Esophagus squamous epithelium (tissue), 4 donors: ENCODE results near the gene CAMSAP3.

Source experiments
- POLR2A ChIP-seq, 4 donors: fragments of 450-650 bp; IDR thresholded peaks; one replicate each; pipeline ENCODE4 v1.6.1; 2017; ENCODE audit warnings: antibody characterized with exemption in 4 of 4, mild to moderate bottlenecking in 4 of 4, moderate library complexity in 3 of 4
- TF ChIP-seq, protein P1 (sequence below), 6 experiments: fragments of 450-650 bp in 4 of 6; fragments of 200-600 bp in 2 of 6; sonication (generic) in 2 of 6; IDR thresholded peaks; one replicate each; pipeline ENCODE4 v1.5.1; 2016 to 2019; ENCODE audit warnings: antibody characterized with exemption in 6 of 6, mild to moderate bottlenecking in 4 of 6, moderate library complexity in 4 of 6

DNA sequence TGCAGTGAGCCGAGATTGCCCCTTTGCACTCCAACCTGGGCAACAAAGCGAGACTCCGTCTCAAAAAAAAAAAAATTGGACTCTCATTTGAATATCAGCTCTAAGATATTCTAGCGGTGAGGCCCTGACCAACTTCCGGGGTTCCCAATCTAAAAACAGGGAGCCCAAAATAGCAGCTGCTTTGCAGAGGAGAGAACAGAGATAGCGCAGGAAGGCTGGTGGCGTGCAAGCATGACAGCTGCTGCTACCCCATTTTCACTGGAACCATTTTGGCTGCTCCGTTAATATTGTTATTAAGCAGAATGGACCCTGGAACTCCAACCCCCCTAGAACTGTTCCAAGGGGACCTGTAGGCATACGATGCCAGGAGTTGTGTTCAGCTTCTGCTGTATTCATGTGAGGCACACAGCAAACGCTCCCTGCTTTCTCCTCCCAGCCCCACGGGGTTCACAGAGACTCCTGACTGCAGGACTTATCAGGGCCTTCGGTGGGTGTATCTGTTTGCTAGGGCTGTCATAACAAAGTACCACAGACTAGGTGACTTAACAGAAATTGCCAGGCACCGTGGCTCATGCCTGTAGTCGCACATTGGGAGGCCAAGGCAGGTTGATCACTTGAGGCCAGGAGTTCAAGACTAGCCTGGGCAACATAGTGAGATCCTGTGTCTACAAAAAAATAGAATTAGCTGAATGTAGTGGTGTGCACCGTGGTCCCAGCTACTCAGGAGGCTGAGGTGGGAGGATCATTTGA is 52.8 kb downstream of the CAMSAP3 start:
- TF ChIP-seq POLR2A (IDR thresholded peaks at IDR 0.05), result no peak
- TF ChIP-seq, protein P1, sequence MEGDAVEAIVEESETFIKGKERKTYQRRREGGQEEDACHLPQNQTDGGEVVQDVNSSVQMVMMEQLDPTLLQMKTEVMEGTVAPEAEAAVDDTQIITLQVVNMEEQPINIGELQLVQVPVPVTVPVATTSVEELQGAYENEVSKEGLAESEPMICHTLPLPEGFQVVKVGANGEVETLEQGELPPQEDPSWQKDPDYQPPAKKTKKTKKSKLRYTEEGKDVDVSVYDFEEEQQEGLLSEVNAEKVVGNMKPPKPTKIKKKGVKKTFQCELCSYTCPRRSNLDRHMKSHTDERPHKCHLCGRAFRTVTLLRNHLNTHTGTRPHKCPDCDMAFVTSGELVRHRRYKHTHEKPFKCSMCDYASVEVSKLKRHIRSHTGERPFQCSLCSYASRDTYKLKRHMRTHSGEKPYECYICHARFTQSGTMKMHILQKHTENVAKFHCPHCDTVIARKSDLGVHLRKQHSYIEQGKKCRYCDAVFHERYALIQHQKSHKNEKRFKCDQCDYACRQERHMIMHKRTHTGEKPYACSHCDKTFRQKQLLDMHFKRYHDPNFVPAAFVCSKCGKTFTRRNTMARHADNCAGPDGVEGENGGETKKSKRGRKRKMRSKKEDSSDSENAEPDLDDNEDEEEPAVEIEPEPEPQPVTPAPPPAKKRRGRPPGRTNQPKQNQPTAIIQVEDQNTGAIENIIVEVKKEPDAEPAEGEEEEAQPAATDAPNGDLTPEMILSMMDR (IDR thresholded peaks at IDR 0.05), result no peak
